Ovary (tissue), 3 donors: ENCODE measurements around the gene DDR1.

ENCODE experiments used
- POLR2A ChIP-seq: fragments of 450-650 bp; IDR thresholded peaks from one replicate; pipeline ENCODE4 v1.6.1; 2017; ENCODE audit warnings: antibody characterized with exemption, mild to moderate bottlenecking, moderate library complexity
- TF ChIP-seq, protein P1 (sequence below), 3 donors: fragments of 450-650 bp in 2 of 3; fragments of 200-600 bp in 1 of 3; IDR thresholded peaks; one replicate each; pipeline versions ENCODE4 v1.5.1 to v1.8.0; 2016 to 2022; ENCODE audit warnings: antibody characterized with exemption in 3 of 3, mild to moderate bottlenecking in 1 of 3
- donor health status: DM: no; HTN: no; CAD: no.

DNA sequence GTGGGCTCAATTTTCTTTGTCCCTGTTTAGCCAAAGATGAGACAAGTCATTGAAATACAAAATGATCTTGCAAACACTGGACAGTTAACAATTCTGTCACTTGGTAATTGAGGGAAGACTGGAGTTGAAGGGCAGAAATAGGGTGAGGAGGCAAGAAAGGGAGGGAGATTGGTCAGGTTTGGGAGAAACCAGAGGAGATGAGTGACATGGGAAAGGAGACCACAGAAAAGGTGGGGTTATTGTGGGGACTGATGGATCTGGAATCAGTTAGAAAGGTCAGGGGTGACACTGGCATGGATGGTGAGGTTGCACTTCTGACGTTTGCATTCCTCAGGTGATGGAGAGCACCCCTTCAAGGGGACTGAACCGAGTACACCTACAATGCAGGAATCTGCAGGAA is 24.4 kb downstream of the DDR1 start:
- TF ChIP-seq, protein P1, sequence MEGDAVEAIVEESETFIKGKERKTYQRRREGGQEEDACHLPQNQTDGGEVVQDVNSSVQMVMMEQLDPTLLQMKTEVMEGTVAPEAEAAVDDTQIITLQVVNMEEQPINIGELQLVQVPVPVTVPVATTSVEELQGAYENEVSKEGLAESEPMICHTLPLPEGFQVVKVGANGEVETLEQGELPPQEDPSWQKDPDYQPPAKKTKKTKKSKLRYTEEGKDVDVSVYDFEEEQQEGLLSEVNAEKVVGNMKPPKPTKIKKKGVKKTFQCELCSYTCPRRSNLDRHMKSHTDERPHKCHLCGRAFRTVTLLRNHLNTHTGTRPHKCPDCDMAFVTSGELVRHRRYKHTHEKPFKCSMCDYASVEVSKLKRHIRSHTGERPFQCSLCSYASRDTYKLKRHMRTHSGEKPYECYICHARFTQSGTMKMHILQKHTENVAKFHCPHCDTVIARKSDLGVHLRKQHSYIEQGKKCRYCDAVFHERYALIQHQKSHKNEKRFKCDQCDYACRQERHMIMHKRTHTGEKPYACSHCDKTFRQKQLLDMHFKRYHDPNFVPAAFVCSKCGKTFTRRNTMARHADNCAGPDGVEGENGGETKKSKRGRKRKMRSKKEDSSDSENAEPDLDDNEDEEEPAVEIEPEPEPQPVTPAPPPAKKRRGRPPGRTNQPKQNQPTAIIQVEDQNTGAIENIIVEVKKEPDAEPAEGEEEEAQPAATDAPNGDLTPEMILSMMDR (IDR thresholded peaks at IDR 0.05), result no peak
- no peak for TF ChIP-seq POLR2A
